ENCODE results near the gene TRMT112. TPM values are rescaled to one million over a fixed set of nuclear protein-coding genes. Genes with fewer than 3 reads are reported as not detected.

The TRMT112 gene
- polyA plus RNA-seq, 2 donors = 201 to 211 TPM

DNA sequence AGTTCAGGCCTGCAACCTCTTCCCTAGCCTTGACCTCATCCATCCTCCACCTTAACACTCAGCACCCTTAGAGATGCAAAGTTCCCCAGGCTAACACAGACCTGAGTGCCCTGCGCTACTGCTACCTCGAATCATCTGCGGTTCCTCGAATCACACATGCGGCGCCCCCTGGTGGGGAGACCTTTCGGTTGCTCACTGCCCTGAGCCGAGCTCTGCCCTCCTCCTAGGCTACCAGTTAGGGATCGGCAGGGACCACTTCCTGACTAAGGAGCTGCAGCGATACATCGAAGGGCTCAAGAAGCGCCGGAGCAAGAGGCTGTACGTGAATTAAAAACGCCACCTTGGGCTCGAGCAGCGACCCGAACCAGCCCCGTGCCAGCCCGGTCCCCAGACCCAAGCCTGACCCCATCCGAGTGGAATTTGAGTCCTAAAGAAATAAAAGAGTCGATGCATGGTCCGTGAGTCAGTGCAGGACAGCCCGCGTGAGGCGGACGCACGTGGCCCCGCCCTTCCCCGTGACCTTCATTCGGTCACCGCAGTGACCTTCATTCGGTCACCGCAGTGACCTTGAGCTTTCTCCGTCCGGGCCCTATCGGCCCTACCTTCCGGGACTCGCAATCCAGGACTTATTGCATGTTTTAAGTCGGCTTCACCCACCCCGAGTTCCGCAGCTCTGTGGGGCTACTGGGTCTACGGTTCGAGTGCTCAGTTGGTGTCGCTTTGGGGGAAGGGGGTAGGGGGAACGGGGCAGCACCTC lies 12.9 kb downstream of the TRMT112 start:
- Histone ChIP-seq H3K4me3 (ENCODE audit: low read depth in 1 of 2, low read length in 2 of 2) (peak overlapping the region; percentile 48 to 53), H3K27me3 (ENCODE audit: control insufficient read depth in 1 of 2, insufficient read depth in 2 of 2, low read length in 2 of 2) (peaks cover 0 to 6% of the 10 kb centered on the region in 2 donors), H3K27ac (ENCODE audit: low read depth in 2 of 2, low read length in 1 of 2) (peak overlapping the region; percentile 93 to 99), H3K4me1 (ENCODE audit: control insufficient read depth in 2 of 2, insufficient read depth in 2 of 2, low read length in 1 of 2) (peaks cover 6 to 22% of the 10 kb centered on the region in 2 donors), H3K36me3 (ENCODE audit: control insufficient read depth in 2 of 2, insufficient read depth in 2 of 2, low read length in 1 of 2) (peaks cover 0 to 7% of the 10 kb centered on the region in 2 donors), H3K9me3 (ENCODE audit: control insufficient read depth in 2 of 2, insufficient read depth in 1 of 2, low read depth in 1 of 2, low read length in 1 of 2) (no peaks in the 10 kb centered on the region)
- 0 to 1% methylated on average over 45 to 46 of the region's 46 CpGs for WGBS, 2 donors

DNA sequence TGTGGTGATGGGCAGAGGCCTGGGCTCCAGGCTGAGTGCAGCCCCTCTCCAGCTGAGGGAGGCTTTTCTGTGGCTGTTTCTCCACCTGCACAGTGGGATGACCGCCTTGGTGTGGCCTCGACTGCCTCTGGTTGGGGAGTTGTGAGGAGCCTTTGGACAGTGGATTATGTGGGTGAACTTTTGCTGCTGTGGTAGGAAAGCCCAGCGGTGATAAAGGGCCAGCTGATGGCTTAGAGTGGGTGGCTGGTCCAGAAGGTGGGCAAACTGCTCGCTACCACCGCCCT lies 13.4 kb downstream of the TRMT112 start:
- no peak overlapping the region for H3K4me3 ChIP-seq (ENCODE audit: low read depth in 1 of 2, low read length in 2 of 2)
- peak overlapping the region; percentile 93 to 99 for H3K27ac ChIP-seq (ENCODE audit: low read depth in 2 of 2, low read length in 1 of 2)
- H3K4me1 ChIP-seq (ENCODE audit: control insufficient read depth in 2 of 2, insufficient read depth in 2 of 2, low read length in 1 of 2) = peaks cover 6 to 24% of the 10 kb centered on the region in 2 donors
- WGBS, 2 donors = 61 to 63% methylated on average over 5 of the region's 5 CpGs
- peaks cover 0 to 7% of the 10 kb centered on the region in 2 donors for H3K36me3 ChIP-seq (ENCODE audit: control insufficient read depth in 2 of 2, insufficient read depth in 2 of 2, low read length in 1 of 2)
- peaks cover 0 to 10% of the 10 kb centered on the region in 2 donors for H3K27me3 ChIP-seq (ENCODE audit: control insufficient read depth in 1 of 2, insufficient read depth in 2 of 2, low read length in 2 of 2)
- H3K9me3 ChIP-seq (ENCODE audit: control insufficient read depth in 2 of 2, insufficient read depth in 1 of 2, low read depth in 1 of 2, low read length in 1 of 2) = no peaks in the 10 kb centered on the region

DNA sequence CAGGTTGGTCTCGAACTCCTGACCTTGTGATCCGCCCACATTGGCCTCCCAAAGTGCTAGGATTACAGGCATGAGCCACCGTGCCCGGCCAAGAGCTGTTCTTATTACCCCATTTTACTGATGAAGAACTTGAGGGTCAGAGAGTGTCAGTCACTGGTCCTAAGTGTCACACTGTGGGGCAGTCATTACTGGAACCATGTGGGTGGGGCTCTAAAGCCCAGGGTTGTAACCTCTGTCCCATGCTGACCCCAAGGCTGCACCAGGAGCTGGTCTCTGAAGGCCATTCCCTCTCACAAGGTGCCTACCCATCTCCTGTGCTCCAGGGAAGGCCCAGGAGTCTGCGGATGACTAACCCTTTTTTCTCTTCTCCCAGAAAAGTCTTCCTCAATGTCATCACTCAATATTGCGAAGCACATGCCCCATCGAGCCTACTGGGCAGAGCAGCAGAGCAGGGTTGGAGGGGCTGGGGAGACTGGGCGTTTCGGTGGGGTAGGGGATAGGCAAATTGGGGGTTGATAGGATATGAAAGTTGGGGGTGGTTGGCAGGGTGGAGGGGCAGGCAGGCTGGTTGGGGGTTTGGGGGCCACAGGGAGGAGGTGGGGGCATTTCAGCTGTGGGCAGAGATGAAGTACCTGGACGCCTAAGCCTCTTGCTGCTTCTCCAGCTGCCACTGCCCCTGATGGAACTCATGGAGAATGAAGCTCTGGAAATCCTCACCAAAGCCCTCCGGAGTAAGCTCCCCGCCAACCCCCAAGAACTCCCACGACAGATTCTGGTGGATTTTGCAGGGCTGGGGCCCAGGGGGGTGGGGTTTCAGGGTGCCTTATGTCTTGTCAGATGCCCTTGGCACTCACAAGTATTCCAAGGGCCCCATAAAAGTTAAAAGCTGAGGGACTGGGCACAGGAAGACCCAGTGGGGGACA lies 14.0 kb downstream of the TRMT112 start:
- H3K27me3 ChIP-seq (ENCODE audit: control insufficient read depth in 1 of 2, insufficient read depth in 2 of 2, low read length in 2 of 2) = peaks cover 0 to 10% of the 10 kb centered on the region in 2 donors

DNA sequence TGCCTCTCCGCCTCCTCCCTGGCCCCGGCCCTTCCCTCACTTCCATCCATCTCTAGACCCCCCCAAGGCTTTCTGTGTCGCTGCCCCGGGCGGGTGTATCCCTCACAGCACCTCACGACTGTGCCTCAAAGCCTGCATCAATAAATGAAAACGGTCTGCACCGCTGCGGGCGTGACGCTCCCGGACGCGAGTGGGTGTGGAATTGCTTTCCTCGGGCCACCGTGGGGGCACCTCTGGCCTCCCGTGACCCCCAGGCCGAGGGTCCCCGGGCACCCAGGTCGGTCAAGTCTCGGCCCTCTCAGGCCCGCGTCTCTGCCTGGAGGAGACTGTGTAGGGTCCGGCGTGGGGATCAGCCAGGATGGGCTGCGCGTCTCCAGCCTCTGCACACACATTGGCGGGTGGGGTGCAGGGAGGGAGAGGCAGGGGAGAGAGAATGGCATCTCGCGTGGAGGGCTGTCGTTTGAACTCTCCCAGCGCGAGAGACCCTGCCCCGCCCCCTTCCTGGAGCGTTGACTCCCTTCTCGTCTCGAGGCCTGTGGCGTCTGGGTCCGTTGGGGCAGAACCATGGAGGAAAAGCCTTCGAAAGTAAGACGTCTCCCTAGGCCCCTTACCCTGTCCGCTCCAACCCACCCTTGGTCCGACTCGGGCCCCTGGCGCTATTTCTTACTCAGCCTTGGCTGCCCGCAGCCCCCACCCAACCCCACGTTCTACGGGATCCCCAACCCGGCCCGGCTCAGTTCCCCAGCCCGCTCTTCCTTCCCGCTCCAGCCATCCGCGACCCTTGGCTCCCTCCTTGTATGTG lies 17.3 kb downstream of the TRMT112 start, which contains the start of gene CATSPERZ:
CATSPERZ (plus strand) TSS at position 512 of the 802 bp plus-strand sequence; CDS start at position 565, 53 bp downstream.
- Histone ChIP-seq H3K4me3 (ENCODE audit: low read depth in 1 of 2, low read length in 2 of 2) (peak within 1 kb of the TSS; percentile 7 to 26), H3K36me3 (ENCODE audit: control insufficient read depth in 2 of 2, insufficient read depth in 2 of 2, low read length in 1 of 2) (no peaks in the 10 kb centered on the region), H3K9me3 (ENCODE audit: control insufficient read depth in 2 of 2, insufficient read depth in 1 of 2, low read depth in 1 of 2, low read length in 1 of 2) (no peaks in the 10 kb centered on the region), H3K27ac (ENCODE audit: low read depth in 2 of 2, low read length in 1 of 2) (peak within 1 kb of the TSS in 1 of 2 donors; percentile 26), H3K27me3 (ENCODE audit: control insufficient read depth in 1 of 2, insufficient read depth in 2 of 2, low read length in 2 of 2) (peaks cover 0 to 10% of the 10 kb centered on the region in 2 donors), H3K4me1 (ENCODE audit: control insufficient read depth in 2 of 2, insufficient read depth in 2 of 2, low read length in 1 of 2) (peaks cover 0 to 16% of the 10 kb centered on the region in 2 donors)
- WGBS, 2 donors = 5 to 8% methylated on average over 45 to 54 of the region's 54 CpGs

More for the DNA sequence above, 14.0 kb downstream of the TRMT112 start:
- peaks cover 6 to 24% of the 10 kb centered on the region in 2 donors for H3K4me1 ChIP-seq (ENCODE audit: control insufficient read depth in 2 of 2, insufficient read depth in 2 of 2, low read length in 1 of 2)
- peak overlapping the region; percentile 93 to 99 for H3K27ac ChIP-seq (ENCODE audit: low read depth in 2 of 2, low read length in 1 of 2)
- H3K9me3 ChIP-seq (ENCODE audit: control insufficient read depth in 2 of 2, insufficient read depth in 1 of 2, low read depth in 1 of 2, low read length in 1 of 2) = no peaks in the 10 kb centered on the region
- 79 to 82% methylated on average over 13 of the region's 13 CpGs for WGBS, 2 donors
- H3K4me3 ChIP-seq (ENCODE audit: low read depth in 1 of 2, low read length in 2 of 2) = no peak overlapping the region
- peaks cover 0 to 7% of the 10 kb centered on the region in 2 donors for H3K36me3 ChIP-seq (ENCODE audit: control insufficient read depth in 2 of 2, insufficient read depth in 2 of 2, low read length in 1 of 2)

DNA sequence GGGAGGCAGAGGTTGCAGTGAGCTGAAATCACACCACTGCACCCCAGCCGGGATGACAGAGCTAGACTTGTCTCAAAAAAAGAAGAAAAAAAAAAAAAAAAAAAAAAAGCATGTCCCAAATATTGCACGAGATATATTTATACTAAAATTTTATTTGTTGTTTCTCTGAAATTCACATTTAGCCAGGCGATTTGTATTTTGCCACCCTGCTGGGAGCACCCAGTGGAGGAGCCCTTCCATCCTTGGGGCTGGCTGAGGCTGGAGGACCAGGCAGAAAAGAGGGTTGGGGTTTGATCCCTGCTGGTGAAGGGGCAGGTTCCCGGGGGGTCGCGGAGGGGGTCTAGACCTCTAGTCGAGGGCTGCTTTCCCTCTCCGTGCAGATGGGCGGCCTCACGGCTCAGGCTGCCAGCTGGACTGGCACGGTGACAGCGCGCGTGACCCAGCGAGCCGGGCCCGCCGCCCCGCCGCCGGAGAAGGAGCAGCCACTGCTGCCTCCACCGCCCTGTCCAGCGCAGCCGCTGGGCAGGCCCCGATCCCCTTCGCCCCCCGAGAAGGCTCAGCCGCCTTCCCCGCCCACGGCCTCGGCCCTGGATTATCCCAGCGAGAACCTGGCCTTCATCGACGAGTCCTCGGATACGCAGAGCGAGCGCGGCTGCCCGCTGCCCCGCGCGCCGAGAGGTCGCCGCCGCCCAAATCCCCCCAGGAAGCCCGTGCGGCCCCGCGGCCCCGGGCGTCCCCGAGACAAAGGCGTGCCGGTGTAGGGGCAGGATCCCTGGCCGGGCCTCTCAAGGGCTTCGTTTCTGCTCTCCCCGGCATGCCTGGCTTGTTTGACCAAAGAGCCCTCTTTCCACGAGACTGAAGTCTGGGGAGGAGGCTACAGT lies 18.2 kb downstream of the TRMT112 start:
- Histone ChIP-seq H3K9me3 (ENCODE audit: control insufficient read depth in 2 of 2, insufficient read depth in 1 of 2, low read depth in 1 of 2, low read length in 1 of 2) (no peaks in the 10 kb centered on the region), H3K4me3 (ENCODE audit: low read depth in 1 of 2, low read length in 2 of 2) (peak overlapping the region; percentile 7 to 26), H3K36me3 (ENCODE audit: control insufficient read depth in 2 of 2, insufficient read depth in 2 of 2, low read length in 1 of 2) (no peaks in the 10 kb centered on the region), H3K27me3 (ENCODE audit: control insufficient read depth in 1 of 2, insufficient read depth in 2 of 2, low read length in 2 of 2) (peaks cover 0 to 10% of the 10 kb centered on the region in 2 donors), H3K4me1 (ENCODE audit: control insufficient read depth in 2 of 2, insufficient read depth in 2 of 2, low read length in 1 of 2) (peaks cover 0 to 16% of the 10 kb centered on the region in 2 donors), H3K27ac (ENCODE audit: low read depth in 2 of 2, low read length in 1 of 2) (no peak overlapping the region)
- WGBS, 2 donors = 4 to 5% methylated on average over 48 to 60 of the region's 60 CpGs

DNA sequence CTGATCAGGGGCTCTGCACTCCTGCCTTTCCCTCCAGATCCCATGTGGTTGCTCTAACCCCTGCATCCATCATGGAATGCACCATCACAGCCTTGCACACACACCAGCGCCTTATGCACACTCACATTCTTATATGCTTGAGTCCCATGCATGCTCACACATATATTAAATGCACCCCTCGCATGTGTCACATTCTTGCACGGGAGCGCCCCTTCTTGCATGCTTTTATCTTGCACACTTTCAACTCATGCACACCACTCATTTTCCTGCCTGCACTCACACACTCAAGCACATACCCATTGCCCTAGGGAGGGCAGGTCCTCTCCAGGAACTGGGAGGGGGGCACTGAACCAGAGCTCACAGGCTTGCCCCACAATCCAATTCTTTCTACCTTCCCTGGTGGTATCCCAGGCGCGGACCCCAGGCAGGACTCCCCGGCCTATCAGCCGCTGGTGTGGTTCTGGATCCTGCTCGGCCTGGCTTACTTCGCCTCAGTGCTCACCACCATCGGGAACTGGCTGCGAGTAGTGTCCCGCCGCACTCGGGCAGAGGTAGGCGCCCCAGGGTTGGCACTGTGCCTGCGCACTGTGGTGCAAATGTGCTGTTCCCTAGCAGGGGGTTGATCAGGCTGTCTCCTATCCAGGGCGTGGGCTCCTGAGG lies 19.5 kb downstream of the TRMT112 start:
- no peaks in the 10 kb centered on the region for H3K36me3 ChIP-seq (ENCODE audit: control insufficient read depth in 2 of 2, insufficient read depth in 2 of 2, low read length in 1 of 2)
- H3K27me3 ChIP-seq (ENCODE audit: control insufficient read depth in 1 of 2, insufficient read depth in 2 of 2, low read length in 2 of 2) = peaks cover 0 to 13% of the 10 kb centered on the region in 2 donors
- WGBS, 2 donors = 51 to 57% methylated on average over 18 of the region's 18 CpGs
- no peak overlapping the region for H3K27ac ChIP-seq (ENCODE audit: low read depth in 2 of 2, low read length in 1 of 2)
- H3K4me1 ChIP-seq (ENCODE audit: control insufficient read depth in 2 of 2, insufficient read depth in 2 of 2, low read length in 1 of 2) = peaks cover 0 to 16% of the 10 kb centered on the region in 2 donors
- no peaks in the 10 kb centered on the region for H3K9me3 ChIP-seq (ENCODE audit: control insufficient read depth in 2 of 2, insufficient read depth in 1 of 2, low read depth in 1 of 2, low read length in 1 of 2)
- H3K4me3 ChIP-seq (ENCODE audit: low read depth in 1 of 2, low read length in 2 of 2) = no peak overlapping the region

DNA sequence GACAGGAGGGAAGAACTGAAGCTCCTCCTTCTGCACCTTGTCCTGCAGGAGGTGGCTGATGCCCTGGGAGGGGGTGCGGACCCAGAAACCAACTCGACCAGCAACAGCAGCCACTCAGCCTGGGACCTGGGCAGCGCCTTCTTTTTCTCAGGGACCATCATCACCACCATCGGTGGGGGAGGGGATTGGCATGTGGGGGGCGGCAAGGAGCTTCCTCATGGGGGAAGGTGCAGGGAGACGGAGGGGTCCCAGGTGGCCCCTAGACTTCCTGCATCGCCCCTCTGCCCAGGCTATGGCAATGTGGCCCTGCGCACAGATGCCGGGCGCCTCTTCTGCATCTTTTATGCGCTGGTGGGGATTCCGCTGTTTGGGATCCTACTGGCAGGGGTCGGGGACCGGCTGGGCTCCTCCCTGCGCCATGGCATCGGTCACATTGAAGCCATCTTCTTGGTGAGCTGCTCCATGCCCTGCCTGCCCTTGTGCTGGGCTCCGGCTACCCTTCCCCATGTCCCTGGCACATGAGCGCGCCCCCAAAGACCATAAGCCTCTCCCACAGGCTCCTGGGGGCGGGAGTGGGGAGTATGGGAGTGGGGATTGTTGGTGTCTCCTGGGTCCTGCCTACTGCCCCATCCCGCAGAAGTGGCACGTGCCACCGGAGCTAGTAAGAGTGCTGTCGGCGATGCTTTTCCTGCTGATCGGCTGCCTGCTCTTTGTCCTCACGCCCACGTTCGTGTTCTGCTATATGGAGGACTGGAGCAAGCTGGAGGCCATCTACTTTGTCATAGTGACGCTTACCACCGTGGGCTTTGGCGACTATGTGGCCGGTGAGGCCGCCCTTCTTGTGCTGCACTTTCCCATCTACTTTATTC lies 20.3 kb downstream of the TRMT112 start:
- WGBS, 2 donors = 22 to 37% methylated on average over 31 to 34 of the region's 34 CpGs
- Histone ChIP-seq H3K36me3 (ENCODE audit: control insufficient read depth in 2 of 2, insufficient read depth in 2 of 2, low read length in 1 of 2) (no peaks in the 10 kb centered on the region), H3K27me3 (ENCODE audit: control insufficient read depth in 1 of 2, insufficient read depth in 2 of 2, low read length in 2 of 2) (peaks cover 0 to 20% of the 10 kb centered on the region in 2 donors), H3K4me3 (ENCODE audit: low read depth in 1 of 2, low read length in 2 of 2) (no peak overlapping the region), H3K9me3 (ENCODE audit: control insufficient read depth in 2 of 2, insufficient read depth in 1 of 2, low read depth in 1 of 2, low read length in 1 of 2) (no peaks in the 10 kb centered on the region), H3K27ac (ENCODE audit: low read depth in 2 of 2, low read length in 1 of 2) (no peak overlapping the region), H3K4me1 (ENCODE audit: control insufficient read depth in 2 of 2, insufficient read depth in 2 of 2, low read length in 1 of 2) (peaks cover 0 to 18% of the 10 kb centered on the region in 2 donors)
